HG03039 (cell line): ENCODE data around the gene PAX1.

Experiments
- ATAC-seq: cut with Tn5 transposase; IDR thresholded peaks from one replicate; pipeline ENCODE4 v1.9.1; 2021; ENCODE audit warnings: mild to moderate bottlenecking, moderate library complexity; ENCODE audit not compliant: unreplicated experiment

Gene PAX1

GRCh38 chr20:21725892-21726291 lies 20.4 kb downstream of the PAX1 start:
- no peak for ATAC-seq

DNA sequence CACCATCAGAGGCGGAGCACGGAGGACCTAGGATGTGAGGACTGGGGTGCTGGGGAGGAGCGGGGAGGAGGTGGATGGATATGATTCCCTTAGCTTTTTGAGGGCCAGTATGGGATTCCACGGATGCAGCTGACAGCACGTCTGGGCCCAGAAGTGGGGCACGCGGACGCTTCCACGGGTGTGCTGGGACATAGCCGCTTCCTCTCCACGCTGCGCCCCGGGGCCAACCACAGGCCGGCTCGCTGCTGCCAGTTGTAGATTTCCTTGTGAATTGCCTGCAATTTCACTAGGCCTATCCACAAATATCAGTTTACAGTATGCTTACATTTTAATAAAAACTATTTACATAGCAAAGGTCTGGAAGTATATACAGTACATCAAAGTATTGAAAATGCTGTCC lies 23.9 kb downstream of the PAX1 start:
- no peak for ATAC-seq

DNA sequence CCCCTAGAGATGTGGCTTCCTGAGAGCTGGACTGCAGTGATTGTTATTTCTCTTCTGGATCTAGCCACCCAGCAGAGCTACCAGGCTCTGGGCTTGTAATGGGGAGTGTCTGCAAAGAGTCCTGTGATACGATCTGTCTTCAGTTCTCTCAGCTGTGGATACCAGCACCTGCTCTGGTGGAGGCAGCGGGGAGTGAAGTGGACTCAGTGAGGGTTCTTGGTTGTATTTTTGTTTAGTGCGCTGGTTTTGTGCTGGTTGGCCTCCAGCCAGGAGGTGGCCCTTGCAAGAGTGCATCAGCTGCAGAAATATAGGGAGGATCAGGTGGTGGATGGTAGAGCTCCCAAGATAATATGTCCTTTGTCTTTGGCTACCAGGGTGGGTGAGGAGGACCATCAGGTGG lies 33.7 kb downstream of the PAX1 start:
- ATAC-seq = no peak

GRCh38 chr20:21739682-21740081 lies 34.2 kb downstream of the PAX1 start:
- ATAC-seq = no peak

GRCh38 chr20:21741266-21741665 lies 35.8 kb downstream of the PAX1 start:
- ATAC-seq = no peak

- ATAC-seq = no peak
Measured at GRCh38 chr20:21762646-21763045, 57.2 kb downstream of the PAX1 start.

GRCh38 chr20:21767200-21767738 lies 61.8 kb downstream of the PAX1 start:
- no peak for ATAC-seq

DNA sequence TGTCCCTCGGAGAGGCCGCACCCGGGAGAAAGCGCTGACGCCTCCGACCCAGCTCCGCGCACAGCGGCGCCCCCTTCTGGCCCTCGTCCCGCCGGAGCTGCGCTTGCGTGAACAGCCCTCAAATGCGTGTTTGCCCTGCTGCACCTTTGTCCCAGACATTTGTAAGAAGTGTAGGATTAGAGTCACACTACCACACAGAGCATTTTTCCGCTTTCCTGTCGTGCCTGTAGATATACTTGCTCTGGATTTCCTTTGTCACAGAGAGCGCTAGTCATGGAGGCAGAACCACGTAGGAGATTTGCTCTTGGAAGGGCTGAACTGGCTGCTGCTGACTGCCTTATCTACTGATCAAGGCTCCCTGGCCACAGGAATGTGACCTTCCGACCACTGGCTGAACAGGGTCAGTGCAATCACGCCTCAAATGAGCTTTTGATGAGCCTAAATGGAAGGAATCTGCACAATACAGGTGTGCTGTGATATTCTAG lies 62.3 kb downstream of the PAX1 start:
- ATAC-seq = no peak
